ENCODE measurements around the gene SARM1. TPM values are rescaled to one million over a fixed set of nuclear protein-coding genes. Genes with fewer than 3 reads are reported as not detected.

Gene SARM1
- polyA plus RNA-seq, 1 donor from 2014 or later, result 21.6 TPM

DNA sequence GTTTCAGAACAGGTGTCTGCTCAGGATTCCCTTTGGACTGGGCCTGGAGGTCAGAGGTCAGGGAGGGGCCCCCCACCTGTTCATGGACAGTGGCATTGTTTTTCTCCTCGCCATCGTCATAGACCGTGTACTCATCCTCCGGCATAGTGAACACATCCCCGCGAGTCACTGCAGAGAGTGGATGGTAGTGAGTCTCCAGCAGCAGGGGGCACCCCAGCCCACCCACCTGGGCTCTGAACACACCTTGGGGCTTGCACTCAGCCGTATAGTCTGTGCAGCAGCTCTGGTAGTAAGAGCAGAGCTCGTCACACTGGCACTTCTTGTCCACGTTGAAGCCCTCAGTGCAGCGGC lies 1.8 kb upstream of the SARM1 start:
- peak overlapping the region; percentile 96 for H3K27ac ChIP-seq (ENCODE audit: low read length)

DNA sequence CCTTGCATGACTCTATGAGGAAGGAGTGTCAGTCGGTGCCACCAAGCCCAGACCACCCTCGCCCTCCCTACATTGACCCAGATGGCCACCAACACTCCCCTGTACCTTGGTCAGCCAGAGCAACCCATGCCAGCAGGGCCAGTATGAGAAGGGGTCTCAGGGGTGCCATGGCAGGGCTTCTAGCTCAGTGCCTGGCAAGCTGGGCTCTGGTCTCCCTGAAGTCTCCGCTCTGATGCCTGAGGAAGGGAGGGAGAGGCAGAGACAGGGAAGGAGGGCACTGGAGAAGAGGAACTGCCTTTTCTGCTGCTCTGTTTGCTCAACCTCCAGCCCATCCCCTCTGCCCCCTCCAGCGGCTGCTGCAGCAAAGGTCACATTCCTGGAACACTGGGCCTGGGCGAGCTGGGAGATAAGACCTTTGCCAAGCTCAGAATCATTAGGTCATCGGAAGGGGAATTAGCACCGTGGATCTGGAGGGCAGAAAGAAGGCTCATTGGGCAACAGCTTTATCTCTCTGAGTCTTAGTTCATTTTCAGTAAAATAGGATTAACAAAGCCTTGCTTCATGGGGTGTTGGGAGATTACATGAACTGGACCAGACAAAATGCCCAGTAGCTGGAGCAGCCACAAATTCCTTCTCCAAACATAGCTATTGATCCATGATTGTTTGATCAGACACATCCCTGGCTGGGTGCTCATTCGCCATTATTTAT lies 1.3 kb upstream of the SARM1 start, which contains the start of gene VTN:
VTN (minus strand) TSS at position 273 of the 709 bp plus-strand sequence; CDS start at position 169, 104 bp downstream.
- Histone ChIP-seq H3K27ac (ENCODE audit: low read length) (peak within 1 kb of the TSS; percentile 96), H3K36me3 (ENCODE audit: insufficient read depth, low read length) (no peaks in the 10 kb centered on the region), H3K27me3 (ENCODE audit: insufficient read depth, low read depth, low read length) (no peaks in the 10 kb centered on the region), H3K9me3 (ENCODE audit: low read length) (no peaks in the 10 kb centered on the region), H3K4me2 (ENCODE audit: low read length) (no peak within 1 kb of the TSS), H3K79me2 (replicated peaks; ENCODE audit: insufficient read depth, low read length) (peaks cover 13% of the 10 kb centered on the region), H3K9me2 (ENCODE audit: insufficient read depth, low read length) (no peaks in the 10 kb centered on the region), H3K4me3 (ENCODE audit: low read length) (peak within 1 kb of the TSS; percentile 95), H3F3A (ENCODE audit: insufficient read depth, low read length, poor library complexity, severe bottlenecking) (peaks cover 3% of the 10 kb centered on the region), H3K9ac (ENCODE audit: low read length) (peak within 1 kb of the TSS; percentile 99), H4K20me1 (ENCODE audit: insufficient read depth) (no peaks in the 10 kb centered on the region), H2AFZ (ENCODE audit: low read depth, low read length) (no peak within 1 kb of the TSS)
- TF ChIP-seq SMC3 (conservative IDR thresholded peaks at IDR 0.05; ENCODE audit: poor library complexity) (no peak), MXI1 (conservative IDR thresholded peaks at IDR 0.05; ENCODE audit: poor library complexity, severe bottlenecking) (no peak), EP300 (conservative IDR thresholded peaks at IDR 0.05; ENCODE audit: poor library complexity, severe bottlenecking) (no peak), RAD21 (conservative IDR thresholded peaks at IDR 0.05) (no peak), EZH2 (IDR thresholded peaks at IDR 0.05; ENCODE audit: borderline replicate concordance, insufficient read depth, low read length, poor library complexity, severe bottlenecking) (no peak), TAF1 (IDR thresholded peaks at IDR 0.05; ENCODE audit: low read depth) (no peak), POLR2AphosphoS5 (IDR thresholded peaks at IDR 0.05) (no peak)
- TF ChIP-seq, protein P1, sequence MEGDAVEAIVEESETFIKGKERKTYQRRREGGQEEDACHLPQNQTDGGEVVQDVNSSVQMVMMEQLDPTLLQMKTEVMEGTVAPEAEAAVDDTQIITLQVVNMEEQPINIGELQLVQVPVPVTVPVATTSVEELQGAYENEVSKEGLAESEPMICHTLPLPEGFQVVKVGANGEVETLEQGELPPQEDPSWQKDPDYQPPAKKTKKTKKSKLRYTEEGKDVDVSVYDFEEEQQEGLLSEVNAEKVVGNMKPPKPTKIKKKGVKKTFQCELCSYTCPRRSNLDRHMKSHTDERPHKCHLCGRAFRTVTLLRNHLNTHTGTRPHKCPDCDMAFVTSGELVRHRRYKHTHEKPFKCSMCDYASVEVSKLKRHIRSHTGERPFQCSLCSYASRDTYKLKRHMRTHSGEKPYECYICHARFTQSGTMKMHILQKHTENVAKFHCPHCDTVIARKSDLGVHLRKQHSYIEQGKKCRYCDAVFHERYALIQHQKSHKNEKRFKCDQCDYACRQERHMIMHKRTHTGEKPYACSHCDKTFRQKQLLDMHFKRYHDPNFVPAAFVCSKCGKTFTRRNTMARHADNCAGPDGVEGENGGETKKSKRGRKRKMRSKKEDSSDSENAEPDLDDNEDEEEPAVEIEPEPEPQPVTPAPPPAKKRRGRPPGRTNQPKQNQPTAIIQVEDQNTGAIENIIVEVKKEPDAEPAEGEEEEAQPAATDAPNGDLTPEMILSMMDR (IDR thresholded peaks at IDR 0.05; ENCODE audit: poor library complexity, severe bottlenecking), result no peak
- TF ChIP-seq, protein P2, sequence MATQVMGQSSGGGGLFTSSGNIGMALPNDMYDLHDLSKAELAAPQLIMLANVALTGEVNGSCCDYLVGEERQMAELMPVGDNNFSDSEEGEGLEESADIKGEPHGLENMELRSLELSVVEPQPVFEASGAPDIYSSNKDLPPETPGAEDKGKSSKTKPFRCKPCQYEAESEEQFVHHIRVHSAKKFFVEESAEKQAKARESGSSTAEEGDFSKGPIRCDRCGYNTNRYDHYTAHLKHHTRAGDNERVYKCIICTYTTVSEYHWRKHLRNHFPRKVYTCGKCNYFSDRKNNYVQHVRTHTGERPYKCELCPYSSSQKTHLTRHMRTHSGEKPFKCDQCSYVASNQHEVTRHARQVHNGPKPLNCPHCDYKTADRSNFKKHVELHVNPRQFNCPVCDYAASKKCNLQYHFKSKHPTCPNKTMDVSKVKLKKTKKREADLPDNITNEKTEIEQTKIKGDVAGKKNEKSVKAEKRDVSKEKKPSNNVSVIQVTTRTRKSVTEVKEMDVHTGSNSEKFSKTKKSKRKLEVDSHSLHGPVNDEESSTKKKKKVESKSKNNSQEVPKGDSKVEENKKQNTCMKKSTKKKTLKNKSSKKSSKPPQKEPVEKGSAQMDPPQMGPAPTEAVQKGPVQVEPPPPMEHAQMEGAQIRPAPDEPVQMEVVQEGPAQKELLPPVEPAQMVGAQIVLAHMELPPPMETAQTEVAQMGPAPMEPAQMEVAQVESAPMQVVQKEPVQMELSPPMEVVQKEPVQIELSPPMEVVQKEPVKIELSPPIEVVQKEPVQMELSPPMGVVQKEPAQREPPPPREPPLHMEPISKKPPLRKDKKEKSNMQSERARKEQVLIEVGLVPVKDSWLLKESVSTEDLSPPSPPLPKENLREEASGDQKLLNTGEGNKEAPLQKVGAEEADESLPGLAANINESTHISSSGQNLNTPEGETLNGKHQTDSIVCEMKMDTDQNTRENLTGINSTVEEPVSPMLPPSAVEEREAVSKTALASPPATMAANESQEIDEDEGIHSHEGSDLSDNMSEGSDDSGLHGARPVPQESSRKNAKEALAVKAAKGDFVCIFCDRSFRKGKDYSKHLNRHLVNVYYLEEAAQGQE (IDR thresholded peaks at IDR 0.05; ENCODE audit: borderline replicate concordance), result no peak

More for the DNA sequence above, 1.8 kb upstream of the SARM1 start:
- TF ChIP-seq, protein P2 (IDR thresholded peaks at IDR 0.05; ENCODE audit: borderline replicate concordance), result no peak
- TF ChIP-seq, protein P1 (IDR thresholded peaks at IDR 0.05; ENCODE audit: poor library complexity, severe bottlenecking), result peak; percentile 13
- peaks cover 8% of the 10 kb centered on the region for H3K79me2 ChIP-seq (replicated peaks; ENCODE audit: insufficient read depth, low read length)
- no peaks in the 10 kb centered on the region for H3K9me2 ChIP-seq (ENCODE audit: insufficient read depth, low read length)
- no peaks in the 10 kb centered on the region for H4K20me1 ChIP-seq (ENCODE audit: insufficient read depth)
- no peaks in the 10 kb centered on the region for H3K36me3 ChIP-seq (ENCODE audit: insufficient read depth, low read length)
- no peak overlapping the region for H2AFZ ChIP-seq (ENCODE audit: low read depth, low read length)
- H3K4me3 ChIP-seq (ENCODE audit: low read length), result no peak overlapping the region
- no peak overlapping the region for H3K9ac ChIP-seq (ENCODE audit: low read length)
- no peak overlapping the region for H3K4me2 ChIP-seq (ENCODE audit: low read length)
- no peaks in the 10 kb centered on the region for H3K9me3 ChIP-seq (ENCODE audit: low read length)
- H3F3A ChIP-seq (ENCODE audit: insufficient read depth, low read length, poor library complexity, severe bottlenecking), result peaks cover 3% of the 10 kb centered on the region
- no peaks in the 10 kb centered on the region for H3K27me3 ChIP-seq (ENCODE audit: insufficient read depth, low read depth, low read length)
